Liver (tissue), 3 donors: ENCODE results near the gene FAM133A.

Experiments used
- EGR1 ChIP-seq, 2 donors: IDR thresholded peaks; 2 replicates each; pipeline ENCODE4 v1.6.1; 2016 to 2018; ENCODE audit warnings: antibody characterized with exemption in 2 of 2, low read depth in 2 of 2
- GABPA ChIP-seq, 2 donors: IDR thresholded peaks in 1 of 2; conservative IDR thresholded peaks in 1 of 2; 2 replicates each; pipeline ENCODE4 v1.6.1; 2016; ENCODE audit warnings: antibody characterized with exemption in 2 of 2, mild to moderate bottlenecking in 1 of 2, moderate library complexity in 1 of 2
- JUND ChIP-seq, 2 donors: IDR thresholded peaks; 2 replicates each; pipeline ENCODE4 v1.6.1; 2016; ENCODE audit warnings: antibody characterized with exemption in 2 of 2
- MAX ChIP-seq: IDR thresholded peaks from 2 replicates; pipeline ENCODE4 v1.6.1; 2016; ENCODE audit warnings: antibody characterized with exemption
- RAD21 ChIP-seq, 2 donors: IDR thresholded peaks; 2 replicates each; pipeline ENCODE4 v1.6.1; 2016; ENCODE audit warnings: antibody characterized with exemption in 2 of 2, mild to moderate bottlenecking in 2 of 2
- REST ChIP-seq: IDR thresholded peaks from 2 replicates; pipeline ENCODE4 v1.6.1; 2016; ENCODE audit warnings: antibody characterized with exemption, mild to moderate bottlenecking
- RXRA ChIP-seq, 2 donors: IDR thresholded peaks; 2 replicates each; pipeline ENCODE4 v1.6.1; 2017 to 2018; ENCODE audit warnings: antibody characterized with exemption in 2 of 2, mild to moderate bottlenecking in 1 of 2
- SP1 ChIP-seq: IDR thresholded peaks from 2 replicates; pipeline ENCODE4 v1.6.1; 2018; ENCODE audit warnings: antibody characterized with exemption, mild to moderate bottlenecking
- TAF1 ChIP-seq: conservative IDR thresholded peaks from 2 replicates; pipeline ENCODE4 v1.6.1; 2016; ENCODE audit warnings: antibody characterized with exemption, mild to moderate bottlenecking
- YY1 ChIP-seq: IDR thresholded peaks from 2 replicates; pipeline ENCODE4 v1.6.1; 2016; ENCODE audit warnings: antibody characterized with exemption, mild to moderate bottlenecking
- TF ChIP-seq, protein P1 (sequence below): fragments of 150-350 bp; IDR thresholded peaks from 2 replicates; pipeline ENCODE4 v1.5.1; 2017; ENCODE audit warnings: improper control_type of control experiment, low read depth, low read length; ENCODE audit not compliant: missing input control
- TF ChIP-seq, protein P2 (sequence below): IDR thresholded peaks from 2 replicates; pipeline ENCODE4 v1.6.1; 2016; ENCODE audit warnings: antibody characterized with exemption
- donor health status: healthy.
- donor health status: healthy.

GRCh38 chrX:93711076-93711475 lies 37.1 kb downstream of the FAM133A start:
- TF ChIP-seq, protein P1, sequence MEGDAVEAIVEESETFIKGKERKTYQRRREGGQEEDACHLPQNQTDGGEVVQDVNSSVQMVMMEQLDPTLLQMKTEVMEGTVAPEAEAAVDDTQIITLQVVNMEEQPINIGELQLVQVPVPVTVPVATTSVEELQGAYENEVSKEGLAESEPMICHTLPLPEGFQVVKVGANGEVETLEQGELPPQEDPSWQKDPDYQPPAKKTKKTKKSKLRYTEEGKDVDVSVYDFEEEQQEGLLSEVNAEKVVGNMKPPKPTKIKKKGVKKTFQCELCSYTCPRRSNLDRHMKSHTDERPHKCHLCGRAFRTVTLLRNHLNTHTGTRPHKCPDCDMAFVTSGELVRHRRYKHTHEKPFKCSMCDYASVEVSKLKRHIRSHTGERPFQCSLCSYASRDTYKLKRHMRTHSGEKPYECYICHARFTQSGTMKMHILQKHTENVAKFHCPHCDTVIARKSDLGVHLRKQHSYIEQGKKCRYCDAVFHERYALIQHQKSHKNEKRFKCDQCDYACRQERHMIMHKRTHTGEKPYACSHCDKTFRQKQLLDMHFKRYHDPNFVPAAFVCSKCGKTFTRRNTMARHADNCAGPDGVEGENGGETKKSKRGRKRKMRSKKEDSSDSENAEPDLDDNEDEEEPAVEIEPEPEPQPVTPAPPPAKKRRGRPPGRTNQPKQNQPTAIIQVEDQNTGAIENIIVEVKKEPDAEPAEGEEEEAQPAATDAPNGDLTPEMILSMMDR = no peak
- TF ChIP-seq YY1 (no peak), MAX (no peak), REST (no peak), JUND (IDR thresholded peaks at IDR 0.05) (no peak), TAF1 (no peak), EGR1 (IDR thresholded peaks at IDR 0.05; ENCODE audit: low read depth in 2 of 2) (no peak), RAD21 (IDR thresholded peaks at IDR 0.05) (no peak), SP1 (no peak), GABPA (IDR thresholded peaks at IDR 0.05 in 1 of 2, conservative IDR thresholded peaks at IDR 0.05 in 1 of 2) (no peak), RXRA (IDR thresholded peaks at IDR 0.05) (no peak)
- TF ChIP-seq, protein P2, sequence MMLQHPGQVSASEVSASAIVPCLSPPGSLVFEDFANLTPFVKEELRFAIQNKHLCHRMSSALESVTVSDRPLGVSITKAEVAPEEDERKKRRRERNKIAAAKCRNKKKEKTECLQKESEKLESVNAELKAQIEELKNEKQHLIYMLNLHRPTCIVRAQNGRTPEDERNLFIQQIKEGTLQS = no peak
